Activated naive CD4-positive, alpha-beta T cell treated with Interleukin-2 at 50 U/mL for 16 hours (primary cell): Measurements from ENCODE around the gene AGBL1.

Experiments
- DNase-seq: peaks from one replicate; pipeline ENCODE4 v3.0.0-alpha.2; 2020

AGBL1 gene

DNA sequence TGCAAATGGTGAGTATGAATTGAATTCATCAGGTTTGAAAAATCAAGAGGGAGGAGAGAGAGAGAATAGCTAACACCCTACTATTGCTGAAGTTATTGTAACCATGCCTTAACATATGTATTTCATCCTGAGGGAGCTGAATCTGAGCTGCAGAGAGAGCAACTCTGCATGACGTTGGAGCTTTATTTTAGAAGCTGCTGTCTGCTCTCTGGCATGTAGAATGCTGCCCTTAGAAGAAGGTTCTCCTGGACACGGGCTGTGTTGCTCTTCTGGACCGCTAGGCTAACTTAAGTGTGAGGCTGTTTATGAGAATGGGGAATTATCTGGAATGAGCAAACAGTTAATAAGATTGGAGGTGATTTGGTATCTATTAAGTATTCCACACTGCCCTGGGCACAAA, 814.6 kb downstream of the AGBL1 start:
- DNase-seq: no peak

DNA sequence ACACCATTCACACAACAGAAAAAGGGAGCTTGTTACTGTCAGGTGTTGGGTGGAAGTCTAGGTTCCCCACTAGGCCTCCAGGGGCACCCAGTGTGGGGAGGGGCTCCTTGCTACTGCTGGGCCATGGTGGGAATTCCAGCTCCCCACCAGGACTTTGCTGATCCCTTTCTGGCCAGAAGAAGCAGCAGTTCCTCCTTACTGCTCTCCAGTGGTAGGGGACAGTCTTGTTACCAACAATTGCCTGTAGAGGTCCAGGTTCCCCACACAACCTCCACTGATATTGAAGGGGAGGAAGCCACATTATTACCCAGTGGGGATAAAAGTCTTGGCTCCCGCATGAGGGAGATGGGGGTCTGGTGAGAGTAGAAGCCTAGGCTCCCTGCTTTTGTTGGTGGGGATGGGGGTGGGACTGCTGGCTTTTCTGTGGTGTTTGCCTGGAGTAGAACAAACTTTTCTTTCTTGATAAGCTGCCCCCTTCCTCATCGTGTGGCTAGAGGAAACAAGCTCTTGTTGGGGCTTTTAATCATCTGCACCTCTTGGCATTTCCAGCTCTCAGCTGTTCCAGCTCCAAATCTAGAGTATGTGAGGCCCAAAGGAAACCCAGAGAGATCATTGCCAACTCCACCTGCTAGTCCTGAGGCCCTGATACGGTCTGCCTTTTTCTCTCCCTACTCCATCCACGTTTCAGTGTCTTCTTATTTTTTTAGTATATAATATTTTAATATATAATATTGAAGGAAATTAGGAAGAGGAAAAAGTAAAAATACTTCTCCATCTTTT, 824.2 kb downstream of the AGBL1 start:
- DNase-seq: no peak

DNA sequence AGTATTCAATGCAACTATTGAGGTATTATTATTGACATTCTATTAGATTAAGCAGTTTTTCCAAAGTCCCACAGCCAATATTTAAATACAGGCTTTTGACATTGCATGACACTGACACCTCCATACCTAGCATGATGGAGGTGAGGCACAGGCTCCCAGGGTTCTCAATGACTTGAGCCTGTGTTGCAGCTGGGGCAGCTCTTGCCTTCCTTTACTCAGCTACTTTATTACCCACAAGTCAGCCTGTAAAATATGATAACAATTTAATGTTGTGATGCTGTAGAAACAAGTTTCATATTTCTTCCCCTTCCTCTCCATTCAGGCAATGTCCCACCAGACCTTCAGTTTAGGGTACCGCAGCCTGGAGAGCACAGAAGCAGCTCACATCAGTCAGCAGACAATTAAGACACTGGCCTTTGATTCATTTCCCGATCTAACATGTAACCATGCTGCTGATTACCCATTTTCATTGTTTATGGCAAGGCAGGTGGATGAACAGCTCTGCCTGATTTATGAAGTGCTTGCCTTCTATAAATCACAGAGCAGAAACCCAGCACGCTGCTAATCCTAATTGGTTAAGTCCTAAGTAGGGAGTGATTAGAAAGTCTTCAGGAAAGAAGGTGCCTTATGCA, 826.1 kb downstream of the AGBL1 start:
- DNase-seq: no peak

DNA sequence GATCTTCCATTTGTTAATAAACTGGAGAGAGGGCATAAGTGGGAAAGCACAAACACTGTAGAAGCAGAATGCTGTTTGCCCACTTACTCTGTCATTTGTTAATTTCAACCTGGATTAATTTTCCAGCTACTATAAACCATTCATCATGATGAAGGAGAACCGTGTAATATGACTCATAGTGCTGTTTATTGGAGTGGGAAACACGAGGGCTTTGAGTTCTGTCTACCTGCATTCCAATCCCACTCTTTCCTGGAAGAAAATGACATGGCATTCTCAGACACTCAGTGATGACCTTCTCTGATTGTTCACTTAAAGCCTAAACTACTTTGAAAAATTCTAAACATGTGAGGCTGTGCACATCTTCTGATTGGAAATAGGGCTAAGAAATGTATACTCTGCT, 826.7 kb downstream of the AGBL1 start:
- DNase-seq: no peak

DNA sequence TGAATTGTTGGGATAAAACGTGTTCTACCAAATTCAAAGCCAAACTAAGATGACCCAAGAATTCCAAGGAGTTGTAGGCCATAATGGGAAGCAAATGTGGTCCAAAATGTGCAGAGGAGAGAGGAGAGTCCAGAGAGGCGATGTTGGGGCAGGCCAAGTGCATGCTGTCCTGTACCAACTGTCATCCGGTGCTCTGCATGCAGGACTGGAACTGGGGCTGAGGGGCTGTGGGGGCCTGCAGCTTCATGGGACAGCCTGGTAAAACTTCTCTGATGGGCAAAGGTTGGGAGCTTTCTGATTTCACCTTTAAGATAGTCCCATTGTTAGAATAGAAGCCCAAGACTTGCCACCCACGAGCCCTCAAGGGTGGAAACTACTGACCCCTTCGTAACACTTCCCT, 831.4 kb downstream of the AGBL1 start:
- DNase-seq: no peak

DNA sequence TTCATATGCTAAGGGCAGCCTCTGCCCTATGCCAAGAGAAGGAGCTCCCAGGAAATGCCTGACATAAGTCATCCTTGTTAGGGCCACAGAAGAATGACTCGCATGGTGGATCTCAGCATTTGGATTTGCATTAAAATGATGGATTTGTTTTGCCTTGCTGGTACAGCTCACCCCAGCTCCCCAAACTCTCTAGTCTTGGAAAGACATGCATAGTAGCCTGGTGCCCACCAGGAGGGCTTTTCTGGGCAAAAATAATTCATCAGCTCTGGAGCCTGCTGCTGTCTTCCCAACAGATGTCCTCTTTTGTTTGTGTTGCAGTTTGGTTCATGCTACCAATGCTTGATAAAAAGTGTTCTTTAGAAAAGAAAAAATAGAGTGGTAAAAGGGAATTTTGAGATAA, 833.0 kb downstream of the AGBL1 start:
- no peak for DNase-seq

DNA sequence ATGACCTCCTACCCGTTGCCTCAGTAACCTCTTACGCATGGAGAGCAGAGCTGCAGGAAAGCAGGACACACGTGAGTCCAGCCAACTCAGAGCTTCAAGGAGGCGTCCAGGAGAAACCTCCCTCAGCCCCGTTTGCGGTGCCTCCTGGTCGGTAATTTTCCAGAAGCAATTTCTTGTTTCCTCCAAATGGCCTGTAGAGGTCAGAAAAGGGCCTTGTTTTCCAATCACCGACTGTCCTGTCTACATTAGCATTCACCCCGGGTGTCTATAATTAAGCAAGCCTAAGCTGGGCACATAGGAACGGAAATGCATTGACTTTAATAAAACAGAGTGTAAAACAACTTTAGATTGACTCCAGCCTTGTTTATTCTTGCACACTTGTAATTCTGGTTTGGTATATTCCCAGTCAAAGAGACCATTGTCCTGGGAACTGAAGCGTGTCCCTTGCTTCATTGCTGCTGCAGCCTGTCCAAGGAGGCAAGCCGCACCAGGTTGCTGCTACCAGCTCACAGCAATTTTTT, 836.2 kb downstream of the AGBL1 start:
- DNase-seq: no peak

DNA sequence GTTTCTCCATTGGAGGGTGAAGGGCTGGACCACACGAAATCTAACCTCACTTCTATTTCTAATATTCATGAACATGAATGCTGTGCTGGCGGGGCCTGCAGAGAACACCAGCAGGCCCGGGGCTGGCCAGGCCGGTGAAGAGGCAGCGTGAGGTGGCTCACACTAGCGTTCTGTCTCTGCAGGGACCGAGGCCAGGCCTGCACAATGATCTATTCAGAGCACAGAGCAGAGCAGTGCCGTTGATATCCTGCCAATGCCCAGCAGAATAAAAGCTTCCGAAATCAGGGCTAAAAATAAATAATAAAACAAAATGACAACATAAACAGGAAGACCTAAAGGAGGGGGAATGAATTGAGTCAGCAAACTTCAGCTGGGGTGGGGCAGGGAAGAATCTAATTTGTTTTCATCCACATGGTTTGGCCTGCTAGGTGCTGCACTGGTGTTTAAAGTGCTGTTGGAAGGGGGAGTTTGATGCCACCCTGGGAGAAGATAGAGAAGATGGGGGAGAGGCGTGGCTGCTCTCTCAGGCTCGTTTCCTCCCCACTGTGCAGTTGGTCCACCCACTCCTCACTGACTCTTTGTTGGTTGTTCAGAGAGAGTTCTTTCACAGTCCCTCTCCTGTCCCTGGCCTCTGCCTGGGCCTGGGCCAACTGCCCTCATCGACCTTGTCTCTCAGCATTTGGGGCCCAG, 837.1 kb downstream of the AGBL1 start:
- DNase-seq: no peak

DNA sequence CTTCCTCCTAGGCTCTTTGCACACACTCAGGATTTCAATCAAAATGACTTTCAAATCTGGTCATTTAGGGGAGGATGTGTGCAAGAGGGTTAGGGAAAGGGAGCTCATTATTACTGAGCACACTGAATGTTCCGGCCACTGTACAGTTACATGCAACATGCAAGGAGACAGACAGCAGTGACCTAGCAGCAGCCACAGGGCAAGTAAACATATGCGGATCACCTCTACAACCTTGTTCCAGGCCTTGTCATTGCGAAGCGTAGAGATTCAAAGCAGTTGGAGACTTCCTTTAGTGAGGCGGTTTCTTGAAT, 837.6 kb downstream of the AGBL1 start:
- no peak for DNase-seq

DNA sequence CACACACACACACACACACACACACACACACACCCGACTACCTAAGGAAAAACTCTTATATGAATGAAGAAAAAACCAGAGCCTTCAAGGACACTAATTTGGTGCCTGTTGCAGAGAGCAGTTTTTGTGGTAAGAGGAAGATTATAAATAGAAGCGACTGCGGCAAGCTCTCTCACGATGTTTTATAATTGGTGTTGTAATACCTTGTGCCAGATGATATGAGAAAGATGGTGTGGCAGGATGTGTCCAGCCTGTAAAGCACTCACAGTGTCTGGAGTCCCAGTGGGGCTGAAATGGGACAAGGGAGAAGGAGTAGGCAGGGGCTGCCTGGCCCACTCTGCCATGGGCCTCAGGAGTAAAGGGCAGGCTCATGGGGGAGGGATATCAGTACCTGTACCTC, 839.9 kb downstream of the AGBL1 start:
- no peak for DNase-seq

DNA sequence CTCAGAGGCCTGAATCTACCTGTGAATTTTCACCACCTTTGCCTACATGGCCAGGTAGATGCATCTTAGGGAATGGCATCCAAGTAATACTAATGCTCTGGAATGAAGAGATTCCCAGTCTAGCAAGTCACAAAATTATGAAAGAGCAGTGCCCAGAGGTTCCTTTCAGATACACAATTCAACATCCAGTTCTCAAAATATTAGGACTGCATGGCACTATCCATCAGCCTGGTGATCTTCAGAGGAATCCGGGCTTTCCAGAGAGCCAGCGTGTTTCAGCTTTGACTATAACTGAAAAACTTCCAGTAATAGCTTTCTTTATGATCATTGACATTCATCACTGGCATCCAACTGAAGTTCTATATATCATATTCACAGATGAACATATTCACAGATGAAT, 849.8 kb downstream of the AGBL1 start:
- no peak for DNase-seq

DNA sequence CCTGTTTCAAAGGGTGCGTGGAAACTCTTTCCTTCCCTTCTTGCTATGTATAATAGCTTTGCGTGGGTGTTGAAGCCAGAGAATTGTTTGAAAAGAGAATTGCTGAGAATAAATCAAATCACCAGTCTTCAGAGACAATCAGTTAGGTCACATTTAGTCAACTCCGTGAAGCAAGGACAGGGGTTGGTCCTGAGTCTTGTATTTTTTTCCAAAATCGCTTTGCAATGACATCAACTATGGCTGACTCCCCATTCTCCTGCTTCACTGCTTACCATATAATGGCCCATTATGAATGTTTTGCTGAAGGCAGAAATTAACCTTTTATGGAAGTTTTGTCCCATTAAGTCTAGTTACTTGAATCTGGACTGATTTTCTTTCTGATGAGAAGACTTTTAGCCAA, 852.8 kb downstream of the AGBL1 start:
- DNase-seq: no peak

DNA sequence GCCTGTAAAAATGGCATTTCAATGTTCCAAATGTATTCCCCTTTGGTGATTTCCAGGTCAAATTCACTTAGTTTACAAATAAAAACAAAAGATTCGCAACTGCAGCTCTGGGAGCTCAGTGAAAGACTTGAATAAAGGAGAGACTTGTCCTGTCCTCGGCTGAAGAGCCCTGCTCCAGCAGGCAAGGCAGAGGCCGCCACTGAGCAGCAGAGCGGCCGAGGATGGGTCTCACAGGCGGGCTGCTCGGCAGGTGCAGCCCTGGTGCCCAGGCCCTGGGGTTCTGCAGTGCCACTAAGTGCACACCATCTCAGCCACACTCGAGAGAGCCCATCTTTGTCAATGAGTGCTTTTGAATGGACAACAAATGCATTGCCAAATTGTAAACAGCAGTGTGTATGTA, 856.2 kb downstream of the AGBL1 start:
- no peak for DNase-seq

DNA sequence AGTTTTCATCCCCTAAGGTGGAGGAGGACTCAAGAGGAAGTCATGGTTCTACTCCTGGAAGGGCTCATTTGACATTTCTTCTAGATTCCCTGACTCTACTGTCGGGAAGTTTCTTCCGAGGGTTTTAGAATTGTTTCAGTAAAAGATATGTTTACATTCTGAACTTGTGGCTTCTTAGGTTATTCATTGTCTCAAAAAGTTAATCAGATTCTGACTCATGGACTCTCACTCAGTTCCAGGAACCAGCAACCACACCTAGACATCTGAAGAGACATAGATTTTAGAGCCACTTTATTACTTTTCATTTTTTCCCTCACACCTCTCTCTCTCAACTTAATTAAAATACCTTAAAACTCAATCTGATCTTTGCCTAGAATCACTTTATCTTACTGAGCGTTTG, 862.6 kb downstream of the AGBL1 start:
- DNase-seq: no peak

DNA sequence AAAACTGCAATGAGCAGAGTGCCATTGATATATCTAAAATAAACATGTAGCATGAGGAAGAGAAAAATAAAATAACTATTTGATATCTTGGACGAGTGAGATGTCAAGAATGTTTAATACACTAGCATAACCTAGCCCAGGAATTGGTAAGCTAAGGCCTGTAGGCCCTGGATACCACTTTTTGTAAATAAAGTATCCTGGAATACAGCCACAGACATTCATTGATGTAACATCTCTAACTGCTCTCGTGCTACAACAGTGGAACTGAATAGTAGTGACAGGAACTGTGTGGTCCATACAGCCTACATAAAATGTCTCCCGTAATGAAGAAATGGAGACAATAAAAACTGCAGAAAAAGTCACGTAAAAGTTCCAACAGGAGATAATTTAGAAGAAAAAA, 869.0 kb downstream of the AGBL1 start:
- DNase-seq: no peak

DNA sequence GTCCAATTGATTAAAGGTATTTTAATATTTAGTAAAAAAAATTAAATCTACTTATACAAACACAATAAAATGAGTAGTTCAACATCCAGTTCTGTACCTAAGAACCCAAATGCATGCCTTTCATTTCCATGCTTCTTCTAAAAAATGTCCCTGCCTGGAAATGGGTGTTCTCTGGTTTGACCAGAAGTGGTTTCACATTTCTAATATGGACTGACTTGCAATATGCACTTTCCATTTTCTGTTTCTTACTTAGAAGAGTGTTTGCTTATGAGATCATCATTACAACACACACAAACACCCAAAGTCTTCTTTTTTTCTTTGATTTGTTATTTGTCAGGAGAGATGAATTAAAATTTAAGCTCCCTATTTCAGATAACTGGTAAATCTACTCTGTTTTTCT, 879.6 kb downstream of the AGBL1 start:
- no peak for DNase-seq

DNA sequence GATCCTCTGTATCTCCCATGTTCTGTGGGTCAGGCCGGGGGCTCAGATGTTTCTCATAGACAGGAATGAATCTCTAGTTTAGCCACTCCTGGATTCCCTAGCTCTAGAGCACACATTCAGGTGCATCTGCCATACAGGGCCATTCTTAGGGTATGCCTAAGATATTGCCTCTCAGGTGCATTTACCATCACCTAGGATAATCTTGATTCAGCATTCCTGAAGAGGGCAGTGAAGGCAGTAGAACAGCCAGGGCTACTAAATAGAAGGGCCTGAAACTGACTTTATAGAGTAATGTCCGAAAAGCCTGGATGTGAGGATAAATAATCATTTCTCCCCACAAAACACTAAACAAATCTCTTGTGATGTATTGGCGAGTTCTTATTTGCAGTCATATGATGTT, 882.0 kb downstream of the AGBL1 start:
- DNase-seq: no peak

DNA sequence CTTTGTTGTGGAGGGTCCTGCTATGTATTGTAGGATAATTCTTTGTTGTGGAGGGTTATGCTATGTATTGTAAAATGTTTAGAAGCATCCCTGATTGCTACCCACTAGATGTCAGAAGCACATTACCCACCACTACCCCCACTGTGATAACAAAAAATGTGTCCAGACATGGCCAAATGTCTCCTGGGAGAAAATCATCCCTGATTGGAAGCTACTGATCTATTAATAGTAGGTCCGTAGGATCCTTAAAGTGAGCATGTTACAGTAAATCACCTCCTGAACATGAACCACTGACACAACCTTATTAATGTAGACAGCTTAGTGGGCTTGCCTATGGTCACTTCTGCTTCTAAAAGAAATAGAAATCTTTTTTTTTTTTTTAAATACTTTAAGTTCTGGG, 884.6 kb downstream of the AGBL1 start:
- no peak for DNase-seq

DNA sequence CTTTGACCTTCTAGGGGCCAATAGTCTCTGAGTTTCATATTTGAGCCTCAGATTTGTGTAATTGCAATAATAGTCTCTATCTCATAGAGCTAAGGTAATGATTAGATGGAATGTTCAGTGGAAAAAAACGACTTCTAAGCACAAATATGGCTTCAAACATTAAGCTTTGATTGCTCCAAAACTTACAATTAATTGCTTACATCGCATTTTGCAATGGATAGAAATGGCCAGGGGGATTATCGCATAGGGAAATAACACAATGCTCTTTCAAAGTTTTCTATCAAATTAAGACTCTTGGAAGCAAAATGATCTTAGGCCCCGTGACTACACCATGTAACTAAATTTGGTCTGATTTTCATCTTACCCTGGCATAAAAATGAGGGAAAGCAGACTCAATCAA, 888.6 kb downstream of the AGBL1 start:
- DNase-seq: no peak

DNA sequence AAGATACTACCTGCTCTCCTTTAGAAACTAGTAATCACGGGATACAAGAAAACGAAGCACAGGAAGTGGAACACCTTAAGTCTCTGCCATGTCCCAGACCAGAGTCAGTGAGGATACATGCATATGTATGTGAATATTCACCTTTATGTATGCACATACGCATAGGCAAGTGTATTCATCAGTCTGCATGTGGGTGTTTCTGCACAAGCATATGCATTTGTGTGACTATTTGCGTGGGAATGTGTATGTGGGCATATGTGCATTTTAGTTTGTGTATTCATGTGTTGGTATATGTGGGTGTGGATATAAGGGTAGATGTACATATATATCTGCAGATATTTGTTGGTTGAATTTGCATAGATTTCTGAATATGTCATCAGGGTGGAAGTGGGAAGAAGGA, 889.7 kb downstream of the AGBL1 start:
- no peak for DNase-seq

DNA sequence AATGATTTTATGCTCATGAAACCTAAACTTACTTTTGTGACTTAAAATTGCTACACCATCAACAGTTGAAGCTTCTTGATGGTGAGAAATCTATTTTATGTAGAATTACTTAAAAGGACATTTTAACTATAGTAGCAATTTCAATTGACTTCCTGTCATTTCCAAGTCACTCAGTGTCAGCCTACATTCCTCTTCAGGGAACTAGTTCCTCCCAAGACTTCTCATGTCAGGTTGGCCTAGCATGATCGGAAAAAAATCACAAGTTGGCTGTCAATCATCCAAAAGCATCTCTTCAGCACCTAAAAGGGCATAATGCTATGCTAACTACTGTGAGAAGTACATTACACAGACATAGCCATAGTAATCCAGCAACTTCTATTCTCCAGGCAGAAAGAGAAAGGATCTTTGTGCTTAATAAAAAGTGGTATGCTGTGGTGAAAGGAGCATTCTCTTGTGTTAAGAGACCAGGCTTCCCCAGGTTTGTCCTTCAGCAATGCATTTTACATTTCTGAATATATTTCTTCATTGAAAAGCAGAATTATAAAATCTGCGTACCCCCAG, 893.7 kb downstream of the AGBL1 start:
- no peak for DNase-seq

DNA sequence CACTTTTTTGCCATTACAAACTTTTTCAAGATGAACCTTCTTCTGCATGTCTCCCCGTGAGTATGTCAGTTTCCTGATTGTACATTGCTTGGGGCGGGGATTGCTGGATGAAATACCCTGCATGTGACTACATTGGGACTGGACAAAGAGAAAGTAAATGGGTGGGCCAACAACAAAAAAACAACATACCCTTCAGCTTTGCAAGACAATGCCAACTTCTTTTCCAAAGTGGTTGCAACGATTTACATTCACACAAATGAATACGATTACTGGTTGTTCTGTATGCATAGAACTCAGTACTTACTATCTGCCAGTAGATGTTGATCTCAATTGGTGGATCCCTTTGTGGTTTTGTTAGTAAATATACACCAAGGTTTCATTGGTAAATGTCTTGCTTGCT, 908.4 kb downstream of the AGBL1 start:
- no peak for DNase-seq

DNA sequence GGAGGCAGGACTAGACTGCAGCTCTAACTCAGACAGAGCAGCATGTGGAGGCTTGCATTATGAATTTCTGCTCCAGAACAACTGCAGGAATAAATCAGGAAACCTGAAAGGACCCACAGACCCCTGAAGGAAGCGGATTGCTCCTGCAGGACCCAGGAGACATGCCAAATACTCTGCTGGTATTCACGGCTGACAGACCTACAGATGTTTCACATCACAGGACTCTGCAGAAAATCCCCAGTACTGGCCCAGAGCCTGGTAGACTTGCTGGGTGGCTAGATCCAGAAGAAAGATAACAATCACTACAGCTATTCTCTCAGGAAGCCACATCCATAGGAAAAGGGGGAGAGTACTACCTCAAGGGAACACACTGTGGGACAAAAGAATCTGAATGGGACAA, 942.1 kb downstream of the AGBL1 start:
- DNase-seq: no peak
